Testis (tissue), 3 donors: Measurements from ENCODE around the gene SACS. TPM values are rescaled to one million over a fixed set of nuclear protein-coding genes. Genes with fewer than 3 reads are reported as not detected.
"Not testable (repeated sequence)": the region's sequence is repeated elsewhere in the genome, so short reads cannot be mapped to it uniquely, and the experiment has no call there.

Source experiments
- DNase-seq: peaks from one replicate; pipeline ENCODE4 v3.0.0-alpha.2; 2019
- H3K27ac ChIP-seq, 2 donors: fragments of 200-600 bp; sonication (generic); one replicate each; pipeline ENCODE4 v1.5.1; 2019
- H3K27me3 ChIP-seq: fragments of 200-600 bp; sonication (generic); one replicate; pipeline ENCODE4 v1.5.1; 2019
- H3K36me3 ChIP-seq: fragments of 200-600 bp; sonication (generic); one replicate; pipeline ENCODE4 v1.5.1; 2017; ENCODE audit warnings: low read depth; ENCODE audit errors: missing control alignments
- H3K4me1 ChIP-seq: fragments of 200-600 bp; sonication (generic); one replicate; pipeline ENCODE4 v1.5.1; 2019
- H3K4me3 ChIP-seq, 2 donors: fragments of 200-600 bp; sonication (generic); one replicate each; pipeline ENCODE4 v1.5.1; 2017 to 2019
- H3K9me3 ChIP-seq: fragments of 200-600 bp; sonication (generic); one replicate; pipeline ENCODE4 v1.5.1; 2017
- POLR2A ChIP-seq: fragments of 450-650 bp; IDR thresholded peaks from one replicate; pipeline ENCODE4 v1.6.1; 2017; ENCODE audit warnings: antibody characterized with exemption, mild to moderate bottlenecking, moderate library complexity
- WGBS, 2 donors: methylation state at CpG; one replicate each; pipeline ENCODE4 v1.1.5; 2018; 5-methylcytosine and 5-hydroxymethylcytosine counted together
- intact Hi-C: fragments of 100-400 bp; cut with DNase I; formaldehyde crosslinking; loops from one replicate; pipeline ENCODE4 v1.15.1; 2023; ENCODE audit warnings: low total_unique reads
- polyA plus RNA-seq: library from polyadenylated mRNA; stranded (reverse); fragments of 350-450 nt; fragmentation: Illumina TruSeq; extraction: RNeasy Lipid Tissue Mini Kit (QIAGEN cat#74804); gene quantifications from one replicate; pipeline ENCODE4 v1.2.3, GENCODE V29; 2014; ENCODE audit warnings: low read depth, low replicate concordance; ENCODE audit not compliant: insufficient read depth
- total RNA-seq, 2 donors: library from RNA; depleted of rRNA; stranded (reverse); fragments of >200 nt; gene quantifications; one replicate each; pipeline ENCODE4 v1.2.3, GENCODE V29; 2016
- TF ChIP-seq, protein P1 (sequence below), 3 experiments: fragments of 450-650 bp in 2 of 3; fragments of 200-600 bp in 1 of 3; sonication (generic) in 1 of 3; IDR thresholded peaks; one replicate each; pipeline ENCODE4 v1.5.1; 2016 to 2019; ENCODE audit warnings: antibody characterized with exemption in 3 of 3, mild to moderate bottlenecking in 2 of 3, moderate library complexity in 1 of 3

Gene SACS
- total and polyA plus RNA-seq, 3 donors from 2014 or later, result 8.0 to 48.3 (median 38.2) TPM

DNA sequence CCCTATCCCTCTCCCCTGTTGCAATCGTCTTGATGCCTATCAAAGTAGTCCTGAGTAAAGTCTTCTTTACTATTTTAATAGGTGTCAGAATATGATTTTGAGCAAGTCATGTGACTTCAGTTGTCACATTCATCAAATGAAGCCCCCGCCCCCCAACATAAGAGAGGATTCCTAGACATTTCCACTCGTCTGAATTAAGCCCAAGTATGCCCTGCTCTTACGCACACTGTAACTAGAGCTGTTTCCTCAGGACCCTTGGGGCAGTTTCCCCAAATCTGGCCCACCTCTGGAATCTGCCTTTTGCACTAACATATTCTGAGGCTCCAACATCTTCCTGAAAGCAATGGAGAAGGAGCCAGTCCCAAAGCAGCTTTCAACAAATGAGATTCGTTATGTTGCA, 25.5 kb downstream of the SACS start:
- Histone ChIP-seq H3K36me3 (no peaks in the 10 kb centered on the region), H3K4me3 (no peak overlapping the region), H3K27ac (no peak overlapping the region), H3K9me3 (no peaks in the 10 kb centered on the region), H3K27me3 (no peaks in the 10 kb centered on the region), H3K4me1 (peaks cover 12% of the 10 kb centered on the region)
- TF ChIP-seq, protein P1, sequence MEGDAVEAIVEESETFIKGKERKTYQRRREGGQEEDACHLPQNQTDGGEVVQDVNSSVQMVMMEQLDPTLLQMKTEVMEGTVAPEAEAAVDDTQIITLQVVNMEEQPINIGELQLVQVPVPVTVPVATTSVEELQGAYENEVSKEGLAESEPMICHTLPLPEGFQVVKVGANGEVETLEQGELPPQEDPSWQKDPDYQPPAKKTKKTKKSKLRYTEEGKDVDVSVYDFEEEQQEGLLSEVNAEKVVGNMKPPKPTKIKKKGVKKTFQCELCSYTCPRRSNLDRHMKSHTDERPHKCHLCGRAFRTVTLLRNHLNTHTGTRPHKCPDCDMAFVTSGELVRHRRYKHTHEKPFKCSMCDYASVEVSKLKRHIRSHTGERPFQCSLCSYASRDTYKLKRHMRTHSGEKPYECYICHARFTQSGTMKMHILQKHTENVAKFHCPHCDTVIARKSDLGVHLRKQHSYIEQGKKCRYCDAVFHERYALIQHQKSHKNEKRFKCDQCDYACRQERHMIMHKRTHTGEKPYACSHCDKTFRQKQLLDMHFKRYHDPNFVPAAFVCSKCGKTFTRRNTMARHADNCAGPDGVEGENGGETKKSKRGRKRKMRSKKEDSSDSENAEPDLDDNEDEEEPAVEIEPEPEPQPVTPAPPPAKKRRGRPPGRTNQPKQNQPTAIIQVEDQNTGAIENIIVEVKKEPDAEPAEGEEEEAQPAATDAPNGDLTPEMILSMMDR (IDR thresholded peaks at IDR 0.05), result no peak
- no peak for TF ChIP-seq POLR2A
- 80 to 84% methylated on average over 5 of the region's 5 CpGs for WGBS, 2 donors
- no peak for DNase-seq
- intact Hi-C loops, result no loop called here

DNA sequence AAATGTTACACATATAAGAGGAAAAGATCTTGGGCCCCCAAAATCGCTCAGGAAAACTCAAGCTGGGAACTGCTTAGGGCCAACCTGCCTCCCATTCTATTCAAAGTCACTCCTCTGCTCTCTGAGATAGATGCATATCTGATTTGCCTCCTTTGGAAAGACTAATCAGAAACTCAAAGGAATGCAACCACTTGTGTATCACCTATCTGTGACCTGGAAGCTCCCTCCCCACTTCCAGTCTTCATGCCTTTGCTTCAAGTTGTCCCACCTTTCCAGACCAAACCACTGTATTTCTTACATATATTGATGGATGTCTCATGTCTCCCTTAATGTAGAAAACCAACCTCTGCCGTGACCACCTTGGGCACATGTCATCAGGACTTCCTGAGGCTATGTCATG, 32.3 kb downstream of the SACS start:
- H3K36me3 ChIP-seq, H3K9me3 ChIP-seq, H3K27ac ChIP-seq, H3K4me3 ChIP-seq, H3K4me1 ChIP-seq, intact Hi-C loops, H3K27me3 ChIP-seq, DNase-seq: not testable (repeated sequence)
- 94 to 99% methylated on average over 2 of the region's 2 CpGs for WGBS, 2 donors

DNA sequence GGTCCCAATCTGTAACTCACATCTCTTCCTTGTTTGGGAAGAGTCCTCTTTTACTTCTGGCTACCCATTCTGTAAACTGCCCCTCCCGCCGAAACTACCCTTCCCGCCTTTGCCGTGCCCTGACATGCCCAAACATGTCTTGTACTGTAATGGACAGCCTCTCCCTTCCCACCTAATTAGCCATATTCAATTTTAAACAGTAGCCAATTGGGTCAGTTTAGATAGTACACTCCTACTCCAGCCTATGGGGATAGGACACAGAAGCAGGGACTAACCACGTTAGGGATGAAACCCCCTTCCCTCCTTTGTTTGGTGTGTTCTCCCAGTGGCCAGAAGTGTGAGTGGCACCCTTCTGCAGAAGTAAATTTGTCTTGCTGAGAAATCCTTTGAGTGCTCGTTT, 34.2 kb downstream of the SACS start:
- Histone ChIP-seq H3K9me3 (no peaks in the 10 kb centered on the region), H3K27ac (no peak overlapping the region), H3K4me1 (no peaks in the 10 kb centered on the region), H3K36me3 (no peaks in the 10 kb centered on the region), H3K4me3 (no peak overlapping the region), H3K27me3 (no peaks in the 10 kb centered on the region)
- 68 to 81% methylated on average over 6 of the region's 6 CpGs for WGBS, 2 donors
- intact Hi-C loops, result no loop called here
- TF ChIP-seq, protein P1 (IDR thresholded peaks at IDR 0.05), result no peak
- no peak for TF ChIP-seq POLR2A
- no peak for DNase-seq

DNA sequence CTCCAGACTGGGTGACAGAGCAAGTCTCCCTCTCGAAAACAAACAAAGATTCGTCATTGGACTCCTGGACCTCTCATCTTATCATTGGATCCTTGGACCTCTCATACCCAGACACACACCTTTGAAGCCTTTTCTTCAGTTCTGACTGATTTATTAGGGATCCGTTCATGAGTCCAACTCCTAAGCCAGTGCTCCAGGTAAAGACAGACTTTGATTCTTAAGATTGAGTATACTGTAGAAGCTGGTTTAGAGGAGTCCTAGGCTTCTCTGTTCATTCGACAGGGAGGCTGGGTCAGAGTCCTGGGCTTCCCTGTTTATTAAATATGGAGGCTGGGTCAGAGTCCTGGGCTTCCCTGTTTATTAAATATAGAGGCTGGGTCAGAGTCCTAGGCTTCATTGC, 38.7 kb downstream of the SACS start:
- no peaks in the 10 kb centered on the region for H3K9me3 ChIP-seq
- intact Hi-C loops, result no loop called here
- no peak overlapping the region for H3K27ac ChIP-seq
- H3K4me3 ChIP-seq, result no peak overlapping the region
- 90 to 99% methylated on average over 4 of the region's 4 CpGs for WGBS, 2 donors
- no peaks in the 10 kb centered on the region for H3K27me3 ChIP-seq
- no peaks in the 10 kb centered on the region for H3K4me1 ChIP-seq
- TF ChIP-seq, protein P1 (IDR thresholded peaks at IDR 0.05), result no peak
- no peak for TF ChIP-seq POLR2A
- no peak for DNase-seq
- H3K36me3 ChIP-seq, result no peaks in the 10 kb centered on the region

DNA sequence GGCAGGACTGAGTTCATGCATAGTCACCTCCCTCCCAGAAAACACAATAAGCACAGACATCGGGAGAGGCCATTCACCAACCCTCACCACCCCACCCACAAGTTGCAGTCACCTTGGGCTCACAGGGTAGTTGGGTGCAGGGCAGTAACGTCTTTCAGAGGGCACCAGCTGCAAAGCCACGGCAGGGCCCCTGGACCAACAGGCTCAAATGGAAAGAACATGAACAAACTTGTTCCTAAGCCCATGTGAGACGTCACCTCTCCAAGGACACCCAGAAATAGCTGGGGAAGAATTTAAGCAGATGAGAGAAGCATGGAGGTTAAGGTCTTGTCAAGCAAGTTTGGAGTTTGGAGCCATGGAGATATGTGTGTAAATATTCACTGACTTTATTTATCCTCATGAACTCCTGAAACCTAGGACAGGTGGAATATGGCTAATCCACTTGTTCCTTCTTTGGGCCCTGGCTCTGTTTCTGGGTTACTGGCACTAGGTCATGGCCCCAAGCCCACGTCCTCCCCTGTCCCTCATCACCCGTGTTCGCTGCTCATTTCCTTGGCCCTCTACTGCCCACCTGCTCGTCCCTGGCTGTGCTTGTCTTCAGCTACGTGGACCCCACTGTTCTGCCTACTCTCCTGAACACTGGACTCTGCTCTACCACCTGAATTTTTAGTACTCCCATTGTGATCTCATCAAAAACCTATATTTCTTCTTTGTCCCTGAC, 40.4 kb downstream of the SACS start:
- H3K27me3 ChIP-seq, result no peaks in the 10 kb centered on the region
- DNase-seq, result no peak
- H3K4me1 ChIP-seq, result no peaks in the 10 kb centered on the region
- TF ChIP-seq, protein P1 (IDR thresholded peaks at IDR 0.05), result no peak
- no peak for TF ChIP-seq POLR2A
- intact Hi-C loops, result no loop called here
- WGBS, 2 donors, result 76 to 79% methylated on average over 8 to 9 of the region's 9 CpGs
- H3K4me3 ChIP-seq, result no peak overlapping the region
- no peak overlapping the region for H3K27ac ChIP-seq
- no peaks in the 10 kb centered on the region for H3K36me3 ChIP-seq
- H3K9me3 ChIP-seq, result no peaks in the 10 kb centered on the region
